OCI-LY1 (cell line): Measurements from ENCODE around the gene SNX24.
A peak's percentile ranks its signal among the peaks of the same experiment; 100 is the strongest.
"Not testable (repeated sequence)": the region's sequence is repeated elsewhere in the genome, so short reads cannot be mapped to it uniquely, and the experiment has no call there.

Experiments
- H2AFZ ChIP-seq: fragments of 200-600 bp; sonication (generic), shearing (Covaris generic); 2 replicates; pipeline ENCODE4 v1.6.0; 2014; ENCODE audit warnings: antibody characterized with exemption, mild to moderate bottlenecking, low read length
- H3F3A ChIP-seq: fragments of 200-600 bp; sonication (generic), shearing (Covaris generic); 2 replicates; pipeline ENCODE4 v1.6.0; 2014; ENCODE audit warnings: mild to moderate bottlenecking, antibody characterized with exemption, low read length, moderate library complexity; ENCODE audit not compliant: insufficient read depth
- H3K27ac ChIP-seq: fragments of 200-600 bp; sonication (generic); 2 replicates; pipeline ENCODE4 v1.5.1; 2014; ENCODE audit warnings: low read length, mixed run types, mild to moderate bottlenecking, low read depth; ENCODE audit not compliant: poor library complexity, severe bottlenecking
- H3K27me3 ChIP-seq: fragments of 200-600 bp; sonication (generic); 2 replicates; pipeline ENCODE4 v1.6.0; 2014; ENCODE audit warnings: antibody characterized with exemption, mild to moderate bottlenecking, low read length, moderate library complexity; ENCODE audit not compliant: insufficient read depth
- H3K36me3 ChIP-seq: fragments of 200-600 bp; sonication (generic); 2 replicates; pipeline ENCODE4 v1.6.1; 2014; ENCODE audit warnings: mild to moderate bottlenecking, antibody characterized with exemption, low read length, moderate library complexity, mixed read lengths; ENCODE audit not compliant: insufficient read depth
- H3K4me1 ChIP-seq: fragments of 200-600 bp; sonication (generic); 2 replicates; pipeline ENCODE4 v1.5.1; 2014; ENCODE audit warnings: mild to moderate bottlenecking, low read length, moderate library complexity; ENCODE audit not compliant: insufficient read depth, severe bottlenecking
- H3K4me2 ChIP-seq: fragments of 200-600 bp; sonication (generic), shearing (Covaris generic); 2 replicates; pipeline ENCODE4 v1.6.1; 2014; ENCODE audit warnings: low read length
- H3K4me3 ChIP-seq: fragments of 200-600 bp; sonication (generic); 2 replicates; pipeline ENCODE4 v1.5.1; 2014; ENCODE audit warnings: low read length, low read depth, mild to moderate bottlenecking, mixed read lengths; ENCODE audit not compliant: poor library complexity, severe bottlenecking
- H3K79me2 ChIP-seq: fragments of 200-600 bp; shearing (Covaris generic); 2 replicates; pipeline ENCODE4 v1.6.1; 2016; ENCODE audit warnings: mixed run types, low read length, mixed read lengths; ENCODE audit not compliant: insufficient read depth
- H3K9ac ChIP-seq: fragments of 200-600 bp; sonication (generic), shearing (Covaris generic); 2 replicates; pipeline ENCODE4 v1.6.1; 2014; ENCODE audit warnings: mild to moderate bottlenecking, low read length, mixed read lengths
- H3K9me2 ChIP-seq: fragments of 200-600 bp; sonication (generic), shearing (Covaris generic); 2 replicates; pipeline ENCODE4 v1.6.1; 2014; ENCODE audit warnings: low read depth, mild to moderate bottlenecking, low read length, mixed read lengths
- H3K9me3 ChIP-seq: fragments of 200-600 bp; shearing (Covaris generic); 2 replicates; pipeline ENCODE4 v1.6.1; 2014; ENCODE audit warnings: low read length, mixed read lengths
- H4K20me1 ChIP-seq: fragments of 200-600 bp; sonication (generic), shearing (Covaris generic); 2 replicates; pipeline ENCODE4 v1.6.0; 2016; ENCODE audit warnings: mild to moderate bottlenecking, low read length; ENCODE audit not compliant: insufficient read depth
- CTCF ChIP-seq: fragments of 200-600 bp; sonication (generic), shearing (Covaris generic); IDR thresholded peaks from 2 replicates; pipeline ENCODE4 v1.5.1; 2017; ENCODE audit warnings: mild to moderate bottlenecking, antibody characterized with exemption, low read length, moderate library complexity, mixed read lengths
- EZH2 ChIP-seq: fragments of 200-600 bp; sonication (generic), shearing (Covaris generic); IDR thresholded peaks from 2 replicates; pipeline ENCODE4 v1.8.0; 2017; ENCODE audit warnings: borderline replicate concordance, mixed run types, mild to moderate bottlenecking, antibody characterized with exemption, low read length, moderate library complexity, mixed read lengths

The SNX24 gene

GRCh38 chr5:122846051-122846550 is 688 bp downstream of the SNX24 start:
- Histone ChIP-seq H3K4me3 (peak overlapping the region; percentile 71), H3K27me3 (no peaks in the 10 kb centered on the region), H3K9ac (peak overlapping the region; percentile 67), H3K9me3 (no peaks in the 10 kb centered on the region), H3K27ac (no peak overlapping the region), H4K20me1 (no peaks in the 10 kb centered on the region), H3K79me2 (no peaks in the 10 kb centered on the region), H3K4me2 (peak overlapping the region; percentile 83), H3F3A (0 out of 2 replicates have a peak, but pooled peaks cover 5% of the 10 kb centered on the region), H2AFZ (no peak overlapping the region), H3K9me2 (no peaks in the 10 kb centered on the region), H3K36me3 (no peaks in the 10 kb centered on the region), H3K4me1 (peaks cover 19% of the 10 kb centered on the region)
- TF ChIP-seq CTCF (no peak), EZH2 (no peak)

DNA sequence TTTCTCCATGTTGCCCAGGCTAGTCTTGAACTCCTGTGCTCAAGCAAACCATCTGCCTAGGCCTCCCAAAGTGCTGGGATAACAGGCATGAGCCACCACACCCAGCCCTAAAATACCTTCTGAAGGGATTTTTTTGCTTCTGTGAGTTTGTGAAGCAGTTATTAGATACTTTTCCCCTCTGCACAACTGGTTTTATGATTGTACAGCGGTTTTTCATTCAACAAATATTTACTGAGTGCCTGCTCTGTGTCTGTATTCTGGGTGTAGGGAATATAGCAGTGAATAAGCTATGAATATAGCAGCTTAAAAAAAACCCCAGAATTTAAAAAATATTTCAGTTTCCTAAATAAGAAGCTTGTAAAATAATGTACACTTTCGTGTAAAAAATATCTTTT is 2.3 kb downstream of the SNX24 start:
- Histone ChIP-seq H2AFZ (no peak overlapping the region), H3K27me3 (no peaks in the 10 kb centered on the region), H3K9ac (no peak overlapping the region), H3K4me3 (no peak overlapping the region), H3K4me2 (no peak overlapping the region), H4K20me1 (no peaks in the 10 kb centered on the region), H3K4me1 (peaks cover 19% of the 10 kb centered on the region), H3K36me3 (no peaks in the 10 kb centered on the region), H3K79me2 (no peaks in the 10 kb centered on the region), H3K9me3 (no peaks in the 10 kb centered on the region), H3K9me2 (no peaks in the 10 kb centered on the region), H3F3A (0 out of 2 replicates have a peak, but pooled peaks cover 5% of the 10 kb centered on the region), H3K27ac (no peak overlapping the region)
- TF ChIP-seq EZH2, result no peak
- TF ChIP-seq CTCF, result no peak

DNA sequence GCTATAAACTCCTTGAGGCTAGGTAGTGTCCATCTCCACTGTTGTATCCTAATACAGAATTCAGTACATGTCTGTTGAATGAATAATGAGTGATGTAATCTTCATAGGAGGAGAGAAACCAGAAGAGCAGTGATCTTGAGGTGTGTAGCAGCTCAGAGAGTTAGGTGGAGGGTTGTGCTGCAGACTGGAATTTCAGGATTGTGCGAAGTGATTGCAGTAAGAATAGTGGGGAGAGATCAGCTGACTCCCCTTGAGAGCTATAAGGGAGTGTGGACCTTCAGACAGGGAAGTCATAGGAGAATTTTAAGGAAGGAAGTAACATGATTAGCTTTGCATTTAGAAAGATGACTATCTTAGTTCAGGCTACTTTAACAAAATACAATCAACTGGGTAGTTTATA is 4.4 kb downstream of the SNX24 start:
- Histone ChIP-seq H2AFZ (no peak overlapping the region), H3K27ac (no peak overlapping the region), H3K4me2 (no peak overlapping the region), H3K9ac (no peak overlapping the region), H3K9me2 (no peaks in the 10 kb centered on the region), H3K36me3 (no peaks in the 10 kb centered on the region), H3K4me1 (peaks cover 11% of the 10 kb centered on the region), H4K20me1 (no peaks in the 10 kb centered on the region), H3K4me3 (no peak overlapping the region), H3K9me3 (no peaks in the 10 kb centered on the region), H3K79me2 (no peaks in the 10 kb centered on the region), H3K27me3 (no peaks in the 10 kb centered on the region), H3F3A (0 out of 2 replicates have a peak, but pooled peaks cover 5% of the 10 kb centered on the region)
- no peak for TF ChIP-seq EZH2
- TF ChIP-seq CTCF, result no peak

GRCh38 chr5:122857538-122857937 is 12.1 kb downstream of the SNX24 start:
- not testable (repeated sequence) for H3K9me2 ChIP-seq, H3K4me2 ChIP-seq, H3F3A ChIP-seq, H2AFZ ChIP-seq, H3K4me3 ChIP-seq, H3K9ac ChIP-seq, H3K4me1 ChIP-seq, H3K9me3 ChIP-seq, H3K27ac ChIP-seq, H3K79me2 ChIP-seq, H4K20me1 ChIP-seq, H3K36me3 ChIP-seq, H3K27me3 ChIP-seq
